ENCODE results near the gene ARMC9. TPM values are rescaled to one million over a fixed set of nuclear protein-coding genes. Genes with fewer than 3 reads are reported as not detected.
"Not testable (repeated sequence)": the region's sequence is repeated elsewhere in the genome, so short reads cannot be mapped to it uniquely, and the experiment has no call there.

Gene ARMC9, protein sequence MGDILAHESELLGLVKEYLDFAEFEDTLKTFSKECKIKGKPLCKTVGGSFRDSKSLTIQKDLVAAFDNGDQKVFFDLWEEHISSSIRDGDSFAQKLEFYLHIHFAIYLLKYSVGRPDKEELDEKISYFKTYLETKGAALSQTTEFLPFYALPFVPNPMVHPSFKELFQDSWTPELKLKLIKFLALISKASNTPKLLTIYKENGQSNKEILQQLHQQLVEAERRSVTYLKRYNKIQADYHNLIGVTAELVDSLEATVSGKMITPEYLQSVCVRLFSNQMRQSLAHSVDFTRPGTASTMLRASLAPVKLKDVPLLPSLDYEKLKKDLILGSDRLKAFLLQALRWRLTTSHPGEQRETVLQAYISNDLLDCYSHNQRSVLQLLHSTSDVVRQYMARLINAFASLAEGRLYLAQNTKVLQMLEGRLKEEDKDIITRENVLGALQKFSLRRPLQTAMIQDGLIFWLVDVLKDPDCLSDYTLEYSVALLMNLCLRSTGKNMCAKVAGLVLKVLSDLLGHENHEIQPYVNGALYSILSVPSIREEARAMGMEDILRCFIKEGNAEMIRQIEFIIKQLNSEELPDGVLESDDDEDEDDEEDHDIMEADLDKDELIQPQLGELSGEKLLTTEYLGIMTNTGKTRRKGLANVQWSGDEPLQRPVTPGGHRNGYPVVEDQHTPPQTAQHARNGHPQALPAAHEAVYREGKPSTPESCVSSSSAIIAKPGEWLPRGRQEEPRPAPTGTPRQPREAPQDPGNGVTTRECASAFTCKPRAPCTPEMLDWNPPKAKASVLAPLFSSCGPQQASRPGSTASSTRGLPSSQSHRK
- 56.5 and 69.8 TPM in 2 replicates for total RNA-seq (2014; rRNA removed; shearing (Covaris generic))

GRCh38 chr2:231198291-231199173 is at the start of gene ARMC9:
TSS of gene ARMC9 (plus strand) at chr2:231198631. CDS start at chr2:231206239, 7,608 bp downstream.
- peak; percentile 50 for DNase-seq (ENCODE audit: low spot score)

GRCh38 chr2:231152800-231153557 is 45.5 kb upstream of the ARMC9 start:
- peak; percentile 47 for DNase-seq (ENCODE audit: low spot score)

DNA sequence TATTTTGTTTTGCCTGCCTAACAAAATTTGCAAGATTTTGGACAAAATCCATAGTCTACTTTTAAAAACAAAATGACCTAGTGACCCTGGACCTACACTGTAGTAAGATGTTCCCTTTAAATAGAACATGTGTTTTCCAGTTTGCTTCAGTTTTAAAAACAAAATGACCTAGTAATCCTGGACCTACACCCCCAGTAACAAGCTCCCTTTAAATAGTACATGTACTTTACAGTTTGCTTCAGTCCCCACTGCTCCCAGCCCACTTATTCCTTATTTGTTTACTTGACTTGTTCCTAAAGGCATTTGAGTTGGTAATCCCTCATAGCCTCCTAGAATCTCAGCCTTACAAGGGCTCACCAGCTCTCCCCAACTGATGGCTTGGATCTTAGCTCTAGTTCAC is 39.1 kb upstream of the ARMC9 start:
- DNase-seq (ENCODE audit: low spot score) = no peak

GRCh38 chr2:231160701-231161100 is 37.7 kb upstream of the ARMC9 start:
- no peak for DNase-seq (ENCODE audit: low spot score)

DNA sequence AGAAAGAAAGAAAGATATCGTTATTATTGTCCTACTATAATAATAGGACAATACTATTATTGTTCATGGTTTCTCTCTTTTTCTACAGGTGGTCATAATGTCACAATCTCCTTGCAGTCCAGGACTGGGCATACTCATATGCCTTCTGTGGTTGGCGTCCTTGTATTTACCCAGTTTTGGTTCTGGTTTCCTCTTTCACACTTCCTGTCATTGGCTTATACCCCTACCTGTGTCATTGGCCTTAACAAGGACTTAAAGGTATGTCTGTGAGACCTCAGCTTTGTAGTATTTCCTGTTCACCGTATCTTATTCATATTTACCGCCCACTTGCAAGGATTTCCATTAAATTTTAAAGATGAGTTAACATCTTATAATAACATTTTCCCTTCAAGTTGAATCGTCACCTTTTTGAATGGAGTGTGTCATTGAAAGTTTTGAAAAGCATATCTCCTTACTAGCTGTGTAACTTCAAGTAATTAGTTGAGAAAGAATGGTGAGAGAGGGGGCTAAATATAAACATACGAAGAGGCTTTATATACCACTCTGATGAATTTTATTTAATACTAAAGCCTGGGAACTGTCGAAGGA is 37.1 kb upstream of the ARMC9 start:
- peak; percentile 54 for DNase-seq (ENCODE audit: low spot score)

DNA sequence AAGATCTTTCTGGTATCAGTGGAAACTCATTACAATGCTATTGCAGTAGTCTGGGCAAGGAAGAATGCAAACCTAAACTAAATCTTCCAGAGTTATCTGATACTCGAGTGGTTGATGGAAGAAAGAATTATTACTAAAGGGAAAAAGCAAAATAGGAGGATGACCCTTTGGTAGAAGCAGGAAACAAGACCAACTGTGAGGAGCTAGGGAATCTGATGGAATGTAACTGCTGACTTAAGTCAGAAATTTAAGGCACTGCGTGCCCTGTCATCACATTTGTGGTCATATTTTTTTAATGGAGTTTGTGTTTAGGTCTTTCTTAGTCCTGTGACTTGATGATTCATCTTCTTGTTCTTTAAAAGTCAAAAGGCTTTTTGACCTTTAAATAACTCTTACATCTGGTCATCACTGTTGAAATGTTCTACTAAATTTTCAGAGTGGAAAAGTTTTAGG is 36.5 kb upstream of the ARMC9 start:
- peak; percentile 99 for DNase-seq (ENCODE audit: low spot score)

DNA sequence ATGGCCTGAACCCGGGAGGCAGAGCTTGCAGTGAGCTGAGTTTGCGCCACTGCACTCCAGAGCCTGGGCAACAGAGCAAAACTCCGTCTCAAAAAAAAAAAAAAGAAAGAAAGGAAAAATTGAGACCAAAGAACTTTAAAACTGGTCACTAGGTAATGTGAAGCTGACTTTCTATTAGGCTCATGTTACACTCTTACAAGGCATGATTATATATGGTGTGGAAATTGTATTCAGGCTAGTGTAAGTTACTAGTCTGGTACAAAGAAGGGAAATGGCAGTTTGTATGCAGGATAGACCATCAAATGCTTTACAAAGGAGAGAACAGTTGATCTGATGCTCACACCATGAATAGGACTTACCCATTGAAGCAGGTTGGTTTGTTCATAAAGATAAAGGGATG is 35.4 kb upstream of the ARMC9 start:
- DNase-seq (ENCODE audit: low spot score) = no peak

GRCh38 chr2:231163414-231164095 is 34.9 kb upstream of the ARMC9 start:
- DNase-seq (ENCODE audit: low spot score) = no peak

DNA sequence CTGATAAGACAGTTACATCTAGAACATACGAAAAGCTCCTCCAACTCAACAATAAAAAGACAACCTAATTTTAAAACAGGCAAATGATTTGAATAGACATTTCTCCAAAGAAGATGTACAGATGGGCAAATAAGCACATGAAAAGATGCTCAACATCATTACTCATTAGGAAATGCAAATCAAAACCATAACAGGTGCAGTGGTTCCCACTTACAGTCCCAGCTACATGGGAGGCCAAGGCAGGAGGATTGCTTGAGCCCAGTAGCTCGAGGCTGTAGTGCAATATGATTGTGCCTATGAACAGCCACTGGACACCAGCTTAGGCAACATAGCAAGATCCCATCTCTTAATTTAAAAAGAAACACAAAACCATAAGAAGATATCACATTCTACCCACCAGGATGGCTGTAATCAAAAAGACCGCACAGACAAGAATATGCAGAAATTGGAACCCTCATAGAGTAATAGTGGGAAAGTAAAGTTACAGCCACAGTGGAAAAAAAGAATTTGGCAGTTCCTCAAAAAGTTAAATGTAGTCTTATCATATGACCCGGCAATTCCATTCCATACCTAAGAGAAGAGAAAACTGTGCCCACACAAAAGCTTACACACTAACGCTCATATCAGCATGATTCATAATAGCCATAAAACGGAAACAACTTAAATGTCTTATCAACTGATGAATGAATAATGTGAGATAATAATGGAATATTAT is 30.5 kb upstream of the ARMC9 start:
- peak; percentile 53 for DNase-seq (ENCODE audit: low spot score)

DNA sequence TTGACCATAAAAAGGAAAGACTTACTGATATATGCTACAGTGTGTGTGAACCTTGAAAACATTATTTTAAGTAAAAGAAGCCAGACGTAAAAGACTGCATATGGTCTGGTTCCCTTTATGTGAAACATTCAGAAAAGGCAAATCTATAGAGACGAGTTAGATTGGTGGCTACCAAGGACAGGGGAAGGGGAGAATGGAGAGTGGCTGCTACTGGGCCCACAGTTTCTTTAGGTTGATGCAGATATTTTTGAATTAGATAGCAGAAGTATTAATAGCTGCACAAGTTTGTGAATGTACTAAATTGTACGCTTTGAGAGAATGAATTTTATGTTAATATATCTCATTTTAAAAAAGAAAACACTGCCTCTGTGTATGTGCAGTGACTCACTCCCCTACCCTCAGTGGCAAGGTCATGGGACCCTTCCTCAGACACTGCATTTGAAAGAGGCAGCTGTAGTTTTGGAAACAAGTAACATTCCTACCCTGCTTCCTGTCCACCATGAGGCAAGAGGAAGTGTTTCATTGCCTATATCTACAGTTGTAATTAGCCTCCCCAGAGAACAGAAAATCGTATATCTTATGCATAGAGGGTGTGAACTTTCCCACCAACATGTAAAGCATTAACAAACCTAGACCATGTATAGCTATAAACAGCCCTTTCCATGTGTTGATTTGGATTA is 29.8 kb upstream of the ARMC9 start:
- no peak for DNase-seq (ENCODE audit: low spot score)

- DNase-seq (ENCODE audit: low spot score) = no peak
Observed at GRCh38 chr2:231169488-231169887, 28.9 kb upstream of the ARMC9 start.

DNA sequence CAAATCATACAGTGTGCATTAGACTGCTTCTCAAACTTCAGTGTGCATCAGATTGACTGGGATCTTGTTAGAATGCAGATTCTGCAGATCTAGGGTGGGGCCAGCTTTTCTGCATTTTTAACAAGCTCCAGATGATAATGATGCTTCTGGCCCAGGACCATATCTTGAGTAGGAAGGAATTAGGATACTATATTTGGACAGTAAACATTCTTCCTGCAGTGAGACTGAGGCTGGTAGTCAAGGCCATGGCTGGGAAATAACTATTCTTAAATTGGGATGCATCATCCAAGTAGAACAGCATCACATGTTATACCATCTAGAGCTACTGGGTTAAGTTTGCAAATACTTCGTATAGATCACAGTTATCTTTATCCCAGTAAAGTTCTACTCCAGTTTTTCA is 28.4 kb upstream of the ARMC9 start:
- DNase-seq (ENCODE audit: low spot score) = no peak

DNA sequence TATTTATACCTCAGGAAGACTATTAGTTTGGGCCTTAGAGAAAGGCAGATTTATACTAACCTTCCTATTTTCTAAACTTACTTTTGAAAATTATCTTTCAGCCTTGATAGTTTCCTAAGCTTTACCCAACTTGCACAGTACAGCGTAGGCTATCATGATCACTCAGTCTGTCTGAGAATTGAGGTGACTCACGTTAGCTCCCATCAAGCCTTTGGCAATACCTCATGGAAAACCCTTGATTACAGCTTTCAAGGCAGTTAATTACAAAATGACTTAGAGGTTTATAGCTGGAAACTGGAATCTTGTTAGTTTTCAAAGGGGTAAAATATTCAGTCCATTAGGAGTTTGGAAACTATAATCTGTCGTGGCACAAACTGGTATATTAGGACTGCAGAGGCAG is 26.4 kb upstream of the ARMC9 start:
- DNase-seq (ENCODE audit: low spot score) = no peak

DNA sequence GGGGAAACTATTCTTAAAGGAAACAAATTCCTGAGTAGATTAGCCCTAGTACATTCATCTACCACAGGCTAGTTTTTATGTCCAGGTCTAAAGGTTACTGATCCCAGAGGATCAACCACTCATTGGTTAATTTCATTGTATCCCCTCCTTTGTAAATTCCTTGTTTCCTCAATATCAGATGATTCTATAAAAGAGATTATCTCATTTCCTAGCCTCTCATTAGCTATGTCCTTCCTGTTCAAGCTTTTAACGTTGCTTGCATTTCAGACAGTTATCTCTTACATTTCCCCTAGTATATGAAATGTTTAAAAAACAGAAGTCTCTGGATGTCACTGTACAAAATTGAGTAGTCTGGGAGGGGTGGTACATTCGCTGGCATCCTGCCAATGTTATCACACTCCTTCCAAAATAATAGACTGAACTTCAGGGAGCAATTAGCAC is 24.2 kb upstream of the ARMC9 start:
- no peak for DNase-seq (ENCODE audit: low spot score)

DNA sequence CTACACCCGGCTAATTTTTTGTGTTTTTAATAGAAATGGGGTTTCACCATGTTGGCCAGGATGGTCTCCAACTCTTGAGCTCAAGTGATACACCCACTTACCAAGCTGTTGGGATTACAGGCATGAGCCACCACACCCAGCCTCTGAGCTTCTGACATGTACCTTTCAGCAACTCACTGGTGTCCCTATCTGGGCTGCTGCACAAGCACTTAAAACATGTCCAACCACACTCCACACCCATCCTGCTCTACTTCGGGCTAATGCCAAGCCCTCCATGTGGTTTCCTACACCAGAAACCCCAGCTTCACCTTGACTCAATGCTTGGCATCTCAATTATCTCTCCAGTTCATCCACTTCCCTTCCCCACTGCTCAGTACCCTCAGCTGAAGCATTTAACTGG is 22.4 kb upstream of the ARMC9 start:
- no peak for DNase-seq (ENCODE audit: low spot score)

DNA sequence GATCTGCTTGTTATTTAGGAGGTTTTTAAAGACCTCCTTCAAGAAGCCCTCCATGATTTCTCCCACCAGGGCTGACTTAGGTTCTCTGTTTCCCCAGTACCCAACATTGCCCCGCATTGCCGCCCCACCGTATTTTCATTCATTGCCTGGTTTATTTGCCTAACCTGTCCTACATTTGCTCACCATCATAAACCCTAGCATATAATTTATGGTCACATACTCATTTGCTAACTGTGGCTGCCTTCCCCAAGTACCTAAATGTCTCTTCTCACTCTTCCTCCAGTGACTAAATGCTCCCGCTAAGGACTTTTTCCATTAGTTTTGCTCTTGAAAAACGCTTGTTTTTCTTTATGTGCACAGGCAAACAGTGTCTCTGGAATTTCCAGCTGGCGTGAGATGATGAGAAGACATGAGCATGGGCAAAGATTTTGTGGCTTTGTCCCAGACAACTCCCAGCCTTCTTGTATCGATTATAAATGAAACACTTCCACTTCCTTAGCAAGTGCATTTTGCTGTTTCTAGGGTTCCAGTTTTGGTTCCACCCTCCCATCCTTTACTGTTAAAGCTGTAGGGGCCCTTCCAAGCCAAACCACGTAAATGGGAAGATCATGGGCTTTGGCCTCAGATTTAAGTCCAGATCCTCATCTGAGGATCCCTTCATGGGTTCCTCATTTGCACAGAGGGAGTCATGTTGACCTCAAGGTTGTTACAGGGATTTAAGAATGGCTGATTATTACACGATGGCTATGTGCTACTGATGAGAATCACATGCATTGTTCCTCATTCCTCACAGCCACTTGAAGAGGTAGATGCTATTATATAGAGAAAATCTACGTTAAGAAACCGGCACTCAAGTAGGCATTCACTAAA is 21.0 kb upstream of the ARMC9 start:
- DNase-seq (ENCODE audit: low spot score) = no peak

GRCh38 chr2:231178805-231179204 is 19.6 kb upstream of the ARMC9 start:
- DNase-seq (ENCODE audit: low spot score) = not testable (repeated sequence)
